GM21367 (cell line): ENCODE results near the gene TAS2R19.

Experiments used
- ATAC-seq: cut with Tn5 transposase; IDR thresholded peaks from one replicate; pipeline ENCODE4 v1.9.1; 2021; ENCODE audit not compliant: unreplicated experiment

TAS2R19 gene

DNA sequence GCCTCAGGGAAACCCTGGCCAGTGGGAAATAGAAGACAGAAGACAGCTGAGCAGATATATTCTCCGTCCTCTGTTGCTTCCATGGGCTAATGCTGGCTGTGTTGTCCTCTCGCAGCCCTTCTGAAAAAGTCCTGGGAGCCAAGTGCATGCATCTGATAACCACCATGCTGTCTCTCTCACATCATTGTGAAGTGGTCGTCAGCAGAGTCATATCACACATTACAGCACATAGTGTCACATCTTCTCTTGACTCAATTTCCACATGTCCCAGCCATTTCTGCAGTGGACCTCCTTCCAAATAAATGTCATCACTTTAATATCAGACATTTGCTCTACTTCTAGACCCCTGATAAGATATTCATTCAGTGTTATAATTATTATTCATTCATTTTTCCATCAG, 28.1 kb downstream of the TAS2R19 start:
- no peak for ATAC-seq

DNA sequence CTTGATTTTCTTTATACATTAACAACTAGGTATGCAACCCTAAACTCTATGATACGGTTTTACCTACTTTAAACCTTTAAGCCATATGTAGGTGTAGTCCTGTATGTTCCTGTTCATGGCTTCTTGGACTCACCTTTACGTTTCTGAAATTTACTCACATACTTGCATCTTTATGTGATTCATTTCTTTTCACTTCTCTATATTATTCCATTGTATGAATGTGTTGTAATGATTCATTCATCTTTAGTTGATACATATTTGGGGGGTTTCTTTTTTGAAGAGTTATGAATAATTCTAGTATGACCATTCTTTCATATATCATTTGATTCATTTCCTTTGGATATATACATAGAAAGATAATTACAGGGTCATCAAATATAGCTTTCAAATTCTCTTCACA, 33.3 kb downstream of the TAS2R19 start:
- ATAC-seq: no peak

DNA sequence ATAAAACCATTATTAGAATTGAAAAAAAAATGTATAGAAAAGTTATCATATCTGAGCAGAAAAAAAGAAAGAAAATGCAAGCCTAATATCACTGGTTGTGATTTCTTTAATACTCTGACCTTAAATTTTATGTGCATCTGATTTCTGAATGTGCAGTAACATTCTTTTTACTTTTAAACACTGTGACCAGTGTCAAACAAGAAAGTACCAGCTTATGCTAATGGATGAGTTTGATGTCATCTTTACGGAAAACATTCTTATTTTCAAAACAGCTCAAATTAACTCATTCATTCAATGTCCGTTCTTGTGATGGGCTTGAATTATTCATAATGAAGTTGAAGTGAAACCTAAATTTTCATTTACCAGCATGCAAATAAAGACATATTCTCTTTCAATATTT, 35.6 kb downstream of the TAS2R19 start, which contains the start of gene TAS2R50:
TAS2R50 (minus strand) TSS at position 101 of the 400 bp plus-strand sequence; CDS start at position 49, 52 bp downstream.
- ATAC-seq: no peak

DNA sequence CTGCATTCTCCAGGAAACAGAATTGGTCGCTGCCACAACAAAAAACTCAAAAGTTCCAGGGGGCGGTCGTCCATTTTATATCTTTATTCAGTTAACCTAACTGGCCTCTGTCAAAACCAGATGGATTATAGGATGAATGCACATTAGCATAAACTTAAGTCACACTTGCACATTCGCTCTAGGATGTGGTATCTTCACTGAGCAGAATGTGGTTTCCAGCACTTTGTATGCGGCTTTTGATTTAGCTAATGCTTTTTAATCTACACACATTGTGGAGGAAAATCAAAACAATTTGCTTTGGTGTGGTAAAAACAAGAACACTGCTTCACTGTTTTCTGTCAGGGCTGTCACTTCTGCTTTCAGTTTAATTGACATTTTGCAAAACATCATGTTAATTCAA, 40.2 kb downstream of the TAS2R19 start:
- no peak for ATAC-seq

DNA sequence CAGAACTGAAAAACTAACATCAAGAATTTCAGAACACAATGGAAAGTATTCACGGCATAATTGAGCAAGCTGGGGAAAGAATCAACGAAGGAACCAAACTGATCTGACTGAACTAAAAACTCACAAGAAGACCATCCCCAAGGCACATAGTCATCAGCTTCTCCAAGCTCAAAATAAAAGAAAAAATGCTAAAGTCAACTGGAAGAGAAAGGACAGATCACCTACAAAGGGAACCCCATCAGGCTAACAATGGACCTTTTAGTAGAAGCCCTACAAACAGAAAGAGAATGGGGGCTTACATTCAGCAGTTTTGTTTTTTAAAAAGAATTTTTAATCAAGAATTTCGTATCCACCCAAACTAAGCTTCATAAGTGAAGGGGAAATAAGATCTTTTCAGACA, 47.5 kb downstream of the TAS2R19 start:
- ATAC-seq: no peak
